H1 (cell line): ENCODE measurements around the gene CEP78. TPM values are rescaled to one million over a fixed set of nuclear protein-coding genes. Genes with fewer than 3 reads are reported as not detected.

ENCODE experiments used
- CTCF ChIA-PET: fragments of 300-600 bp; sonication (Branson Sonifier 250); formaldehyde crosslinking; loops from one replicate; lab custom pipeline; 2021; ENCODE audit not compliant: partially characterized antibody; lab: Charles Lee
- POLR2A ChIA-PET: fragments of 300-600 bp; sonication (Branson Sonifier 250); formaldehyde crosslinking; loops from one replicate; lab custom pipeline; 2021; ENCODE audit warnings: inconsistent platforms; ENCODE audit not compliant: partially characterized antibody; lab: Charles Lee
- DNase-seq, 2 experiments: peaks; one replicate each; pipeline versions ENCODE4 v3.0.0 to v3.0.0-alpha.2; 2010 to 2022; ENCODE audit warnings: low spot score in 2 of 2, low read depth in 1 of 2, mixed read lengths in 1 of 2
- FAIRE-seq: peaks from 2 replicates; lab custom pipeline; 2011; peaks lifted over from hg19 to GRCh38; lab: Jason Lieb, UNC
- H2AFZ ChIP-seq: 2 replicates; pipeline ENCODE4 v1.8.1; 2012; ENCODE audit warnings: low read length, inconsistent platforms
- H2AK5ac ChIP-seq: 2 replicates; pipeline ENCODE4 v1.6.1; 2013; ENCODE audit warnings: low read depth, low read length
- H2BK120ac ChIP-seq: replicated peaks from 2 replicates; pipeline ENCODE3; 2013; ENCODE audit warnings: low read depth, low read length, inconsistent platforms
- H2BK12ac ChIP-seq: 2 replicates; pipeline ENCODE4 v1.6.1; 2013; ENCODE audit warnings: low read depth, low read length
- H2BK15ac ChIP-seq: 2 replicates; pipeline ENCODE4 v1.6.1; 2013; ENCODE audit warnings: low read length
- H2BK20ac ChIP-seq: 2 replicates; pipeline ENCODE4 v1.6.1; 2013; ENCODE audit warnings: low read length
- H2BK5ac ChIP-seq: 2 replicates; pipeline ENCODE4 v1.6.1; 2013; ENCODE audit warnings: low read depth, low read length
- H3K14ac ChIP-seq: 2 replicates; pipeline ENCODE4 v1.6.1; 2013; ENCODE audit warnings: inconsistent platforms; ENCODE audit not compliant: insufficient read length
- H3K18ac ChIP-seq: 2 replicates; pipeline ENCODE4 v1.6.1; 2013; ENCODE audit warnings: low read length; ENCODE audit errors: extremely low read depth
- H3K23ac ChIP-seq: 2 replicates; pipeline ENCODE4 v1.6.1; 2013; ENCODE audit warnings: inconsistent platforms; ENCODE audit not compliant: insufficient read length
- H3K23me2 ChIP-seq: 2 replicates; pipeline ENCODE4 v1.6.1; 2013; ENCODE audit warnings: low read depth, low read length
- H3K27ac ChIP-seq: 2 replicates; pipeline ENCODE4 v1.6.1; 2011; ENCODE audit warnings: low read depth, low read length, inconsistent platforms
- H3K27me3 ChIP-seq, 4 experiments: replicated peaks in 1 of 4; 1 replicate in 1 of 4; 2 replicates in 3 of 4; pipeline versions ENCODE4 v1.6.1 to v1.8.1; 2011 to 2013; ENCODE audit warnings: low read length in 3 of 4, mild to moderate bottlenecking in 3 of 4, inconsistent platforms in 2 of 4, mixed read lengths in 2 of 4, moderate library complexity in 1 of 4; ENCODE audit not compliant: control insufficient read depth in 3 of 4, insufficient read depth in 3 of 4; ENCODE audit errors: extremely low read depth in 1 of 4
- H3K36me3 ChIP-seq, 4 experiments: 2 replicates each; pipeline versions ENCODE4 v1.6.1 to v1.8.1; 2011 to 2013; ENCODE audit warnings: mild to moderate bottlenecking in 4 of 4, low read length in 3 of 4, moderate library complexity in 2 of 4, control low read depth in 1 of 4, inconsistent platforms in 1 of 4; ENCODE audit not compliant: insufficient read depth in 4 of 4, control insufficient read depth in 2 of 4
- H3K4ac ChIP-seq: replicated peaks from 2 replicates; pipeline ENCODE3; 2013; ENCODE audit warnings: low read length, low read depth, mixed read lengths, inconsistent platforms; ENCODE audit not compliant: insufficient read length
- H3K4me1 ChIP-seq, 4 experiments: replicated peaks in 1 of 4; 1 replicate in 1 of 4; 2 replicates in 3 of 4; pipeline versions ENCODE4 v1.6.1 to v1.8.1; 2011 to 2013; ENCODE audit warnings: low read length in 3 of 4, inconsistent platforms in 2 of 4, mixed read lengths in 1 of 4; ENCODE audit not compliant: insufficient read depth in 4 of 4, control insufficient read depth in 3 of 4
- H3K4me2 ChIP-seq, 2 experiments: 2 replicates each; pipeline versions ENCODE4 v1.6.1 to v1.8.1; 2011 to 2013; ENCODE audit warnings: low read depth in 2 of 2, low read length in 2 of 2, control low read depth in 1 of 2, inconsistent platforms in 1 of 2, mild to moderate bottlenecking in 1 of 2; ENCODE audit not compliant: insufficient read depth in 1 of 2
- H3K4me3 ChIP-seq, 4 experiments: fragments of 200-600, 300-600 bp in 1 of 4; sonication (generic), shearing (Covaris generic), sonication (Bioruptor Twin) in 1 of 4; 2 replicates each; pipeline versions ENCODE4 v1.5.1 to v1.8.1; 2011 to 2016; ENCODE audit warnings: low read length in 4 of 4, low read depth in 3 of 4, control low read depth in 2 of 4, inconsistent platforms in 2 of 4, mild to moderate bottlenecking in 2 of 4, mixed read lengths in 1 of 4, moderate library complexity in 1 of 4; ENCODE audit not compliant: insufficient read depth in 2 of 4; ENCODE audit errors: extremely low read depth in 1 of 4
- H3K56ac ChIP-seq: replicated peaks from 2 replicates; pipeline ENCODE3; 2013; ENCODE audit warnings: low read depth, mild to moderate bottlenecking, mixed read lengths, low read length, inconsistent platforms; ENCODE audit not compliant: insufficient read length
- H3K79me1 ChIP-seq: 2 replicates; pipeline ENCODE4 v1.6.1; 2013; ENCODE audit warnings: low read depth, low read length, control low read depth
- H3K79me2 ChIP-seq, 2 experiments: 2 replicates each; pipeline versions ENCODE4 v1.6.1 to v1.8.1; 2012 to 2013; ENCODE audit warnings: low read length in 2 of 2, mild to moderate bottlenecking in 2 of 2, inconsistent platforms in 1 of 2; ENCODE audit not compliant: insufficient read depth in 2 of 2, control insufficient read depth in 1 of 2
- H3K9ac ChIP-seq, 4 experiments: replicated peaks in 1 of 4; 1 replicate in 1 of 4; 2 replicates in 3 of 4; pipeline versions ENCODE4 v1.6.1 to v1.8.1; 2011 to 2013; ENCODE audit warnings: low read depth in 3 of 4, low read length in 3 of 4, control low read depth in 2 of 4, mild to moderate bottlenecking in 2 of 4, moderate library complexity in 2 of 4, inconsistent platforms in 1 of 4; ENCODE audit errors: extremely low read depth in 1 of 4
- H3K9me3 ChIP-seq, 2 experiments: 2 replicates each; pipeline versions ENCODE4 v1.6.1 to v1.8.1; 2012 to 2013; ENCODE audit warnings: mild to moderate bottlenecking in 2 of 2, moderate library complexity in 2 of 2, control low read depth in 1 of 2, inconsistent platforms in 1 of 2, low read depth in 1 of 2, low read length in 1 of 2, mixed read lengths in 1 of 2; ENCODE audit not compliant: insufficient read depth in 2 of 2
- H4K20me1 ChIP-seq, 2 experiments: replicated peaks in 1 of 2; 2 replicates each; pipeline versions ENCODE3 to v1.8.1; 2011 to 2013; ENCODE audit warnings: inconsistent platforms in 2 of 2, low read length in 2 of 2, mild to moderate bottlenecking in 1 of 2; ENCODE audit not compliant: insufficient read depth in 2 of 2, control insufficient read depth in 1 of 2
- H4K5ac ChIP-seq: 2 replicates; pipeline ENCODE4 v1.6.1; 2013; ENCODE audit warnings: low read length, low read depth, mixed read lengths, inconsistent platforms; ENCODE audit not compliant: insufficient read length
- H4K8ac ChIP-seq: 2 replicates; pipeline ENCODE4 v1.8.0; 2013; ENCODE audit warnings: mild to moderate bottlenecking, moderate library complexity, low read length, inconsistent platforms; ENCODE audit not compliant: insufficient read depth; ENCODE audit errors: extremely low read depth
- H4K91ac ChIP-seq: replicated peaks from 2 replicates; pipeline ENCODE3; 2013; ENCODE audit warnings: low read length, mixed read lengths, inconsistent platforms; ENCODE audit not compliant: insufficient read length
- GTF2F1 ChIP-seq: IDR thresholded peaks from 2 replicates; pipeline ENCODE4 v1.6.1; 2012; ENCODE audit warnings: low read depth, low read length, improper control_type of control experiment, borderline replicate concordance
- NANOG ChIP-seq: IDR thresholded peaks from 2 replicates; pipeline ENCODE4 v1.6.1; 2011; ENCODE audit warnings: low read length, low read depth, mild to moderate bottlenecking, inconsistent platforms; ENCODE audit not compliant: insufficient read depth, poor library complexity, severe bottlenecking
- POLR2A ChIP-seq, 2 experiments: IDR thresholded peaks; 1 replicate in 1 of 2; 2 replicates in 1 of 2; pipeline ENCODE4 v1.6.1; 2011; ENCODE audit warnings: low read depth in 2 of 2, low read length in 2 of 2, mild to moderate bottlenecking in 2 of 2; ENCODE audit errors: control extremely low read depth in 1 of 2
- RXRA ChIP-seq: IDR thresholded peaks from 2 replicates; pipeline ENCODE4 v1.6.1; 2011; ENCODE audit warnings: low read depth, mild to moderate bottlenecking, low read length, moderate library complexity; ENCODE audit not compliant: insufficient read depth
- SIRT6 ChIP-seq: IDR thresholded peaks from one replicate; pipeline ENCODE4 v1.7.1; 2012; ENCODE audit warnings: low read length, inconsistent platforms
- WGBS, 2 experiments: shearing (Covaris generic) in 1 of 2; methylation state at CpG; one replicate each; pipeline versions ENCODE4 v1.1.6 to v1.1.7; 2013 to 2015; ENCODE audit warnings: low lambda C conversion rate in 2 of 2, mixed read lengths in 2 of 2, inconsistent platforms in 1 of 2, low coverage in 1 of 2, missing lambda C conversion rate in 1 of 2; ENCODE audit not compliant: insufficient replicate concordance in 2 of 2, insufficient coverage in 1 of 2, insufficient read length in 1 of 2; ENCODE audit errors: extremely low coverage in 1 of 2, missing lambda C conversion rate in 1 of 2; 5-methylcytosine and 5-hydroxymethylcytosine counted together
- polyA plus RNA-seq, 7 experiments: library from polyadenylated mRNA; depleted of rRNA in 3 of 7; stranded (reverse) in 5 of 7; unstranded in 2 of 7; fragments of >200 nt in 5 of 7; fragments of 200-250 nt in 2 of 7; gene quantifications; 1 replicate in 5 of 7; 2 replicates in 1 of 7; 4 replicates in 1 of 7; pipeline versions ENCODE4 v1.2.1 to v1.2.3, GENCODE V29; 2011 to 2013; ENCODE audit warnings: missing spikeins in 2 of 7, mixed read lengths in 2 of 7
- total RNA-seq: library from RNA; stranded (reverse); fragmentation: NEBNext Ultra II Directional; extraction: Animal tissue kit (Norgen Biotek cat#: 25700); gene quantifications from 2 replicates; pipeline ENCODE4 v1.2.1, GENCODE V29; 2021

The CEP78 gene
- total and polyA plus RNA-seq, 2 of the 8 experiments (the other 6 are each of a cell fraction or from before 2014, with no cell fraction given), result 10.3 to 40.9 TPM

DNA sequence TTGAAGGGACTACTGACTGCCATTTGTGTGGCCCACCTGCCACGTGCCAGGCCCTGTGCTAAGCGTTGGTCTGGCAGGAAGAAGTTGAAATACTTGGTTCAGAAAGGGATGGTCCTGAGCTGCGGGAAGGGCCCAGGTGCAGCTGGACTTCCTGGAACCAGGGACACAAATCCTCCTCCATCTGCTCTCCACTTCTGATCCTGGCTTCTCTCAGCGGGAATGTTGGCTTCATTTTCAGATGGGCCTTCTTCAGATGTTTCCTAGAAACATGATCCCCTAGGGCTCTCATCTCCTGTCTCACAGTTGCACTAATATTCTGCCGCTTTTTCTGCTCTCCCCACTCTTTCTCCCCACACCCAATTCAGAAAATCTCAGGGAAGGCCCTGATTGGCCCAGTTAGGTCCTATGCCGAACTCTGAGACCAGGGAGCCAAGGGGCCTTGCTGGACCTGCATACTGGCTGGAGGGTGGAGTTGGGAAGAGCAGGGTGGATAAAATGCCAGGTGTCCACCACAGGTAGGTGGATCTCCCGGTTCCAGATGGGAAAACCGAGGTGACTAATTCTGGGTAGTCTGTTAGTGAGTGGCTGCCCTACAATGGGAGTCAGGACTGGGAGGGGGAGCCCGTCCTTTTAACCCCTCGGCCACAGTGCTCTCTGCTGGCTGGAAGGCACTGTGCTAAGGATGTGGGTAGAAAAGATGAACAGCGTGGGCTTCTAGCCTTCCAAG lies 80.5 kb downstream of the CEP78 start:
- FAIRE-seq, result no peak
- Histone ChIP-seq H4K5ac (no peak overlapping the region), H3K18ac (no peak overlapping the region), H3K79me1 (peaks cover 13% of the 10 kb centered on the region), H2BK12ac (no peak overlapping the region), H3K4me3 (no peak overlapping the region), H4K91ac (no peak overlapping the region), H3K14ac (no peak overlapping the region), H3K23ac (no peak overlapping the region), H2BK120ac (no peak overlapping the region), H3K36me3 (peaks cover 26 to 100% (median 74%) of the 10 kb centered on the region in 4 experiments), H2BK20ac (no peak overlapping the region), H3K4me1 (no peaks in the 10 kb centered on the region), H3K56ac (no peak overlapping the region), H2BK5ac (no peak overlapping the region), H2BK15ac (no peak overlapping the region), H3K27ac (no peak overlapping the region), H2AFZ (no peak overlapping the region), H3K9me3 (no peaks in the 10 kb centered on the region), H3K9ac (no peak overlapping the region), H3K27me3 (no peaks in the 10 kb centered on the region), H3K23me2 (peaks cover 8% of the 10 kb centered on the region; the same call in 1 of the 2 replicates), H2AK5ac (no peak overlapping the region), H3K4me2 (no peak overlapping the region), H4K8ac (no peak overlapping the region), H3K79me2 (peaks cover 0 to 60% of the 10 kb centered on the region in 2 experiments; a peak in 2 of 4 replicates), H3K4ac (no peak overlapping the region), H4K20me1 (peaks cover 19 to 21% of the 10 kb centered on the region in 2 experiments)
- 89% methylated on average over 11 of the region's 11 CpGs; no CpG with 5 or more reads in 1 of the 2 experiments for WGBS, 2 experiments
- POLR2A ChIA-PET, result interaction anchor here (0.6 to 27.8 kb wide), 7 partner anchors 12 to 750 kb away, joined by 3 to 936 read pairs (median 12); partner anchors contain the start of gene PSAT1
- CTCF ChIA-PET, result interaction anchor here (0.5 to 1.4 kb wide), 8 partner anchors 12 to 810 kb away, joined by 3 to 5 read pairs (median 4); partner anchors contain the start of gene PSAT1
- TF ChIP-seq POLR2A (IDR thresholded peaks at IDR 0.05; ENCODE audit: control extremely low read depth in 1 of 2, low read depth in 2 of 2, low read length in 2 of 2) (0 out of 3 replicates have a peak, but pooled peaks of 1 of the 2 experiments have one; percentile 18), NANOG (no peak), RXRA (no peak), GTF2F1 (no peak), SIRT6 (no peak)
- DNase-seq, result no peak
